Activated CD8-positive, alpha-beta memory T cell treated with anti-CD3 and anti-CD28 coated beads for 24 hours (primary cell): Measurements from ENCODE around the gene CBLL1.

Source experiments
- DNase-seq: peaks from one replicate; pipeline ENCODE4 v3.0.0-alpha.2; 2020

Gene CBLL1, protein sequence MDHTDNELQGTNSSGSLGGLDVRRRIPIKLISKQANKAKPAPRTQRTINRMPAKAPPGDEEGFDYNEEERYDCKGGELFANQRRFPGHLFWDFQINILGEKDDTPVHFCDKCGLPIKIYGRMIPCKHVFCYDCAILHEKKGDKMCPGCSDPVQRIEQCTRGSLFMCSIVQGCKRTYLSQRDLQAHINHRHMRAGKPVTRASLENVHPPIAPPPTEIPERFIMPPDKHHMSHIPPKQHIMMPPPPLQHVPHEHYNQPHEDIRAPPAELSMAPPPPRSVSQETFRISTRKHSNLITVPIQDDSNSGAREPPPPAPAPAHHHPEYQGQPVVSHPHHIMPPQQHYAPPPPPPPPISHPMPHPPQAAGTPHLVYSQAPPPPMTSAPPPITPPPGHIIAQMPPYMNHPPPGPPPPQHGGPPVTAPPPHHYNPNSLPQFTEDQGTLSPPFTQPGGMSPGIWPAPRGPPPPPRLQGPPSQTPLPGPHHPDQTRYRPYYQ

DNA sequence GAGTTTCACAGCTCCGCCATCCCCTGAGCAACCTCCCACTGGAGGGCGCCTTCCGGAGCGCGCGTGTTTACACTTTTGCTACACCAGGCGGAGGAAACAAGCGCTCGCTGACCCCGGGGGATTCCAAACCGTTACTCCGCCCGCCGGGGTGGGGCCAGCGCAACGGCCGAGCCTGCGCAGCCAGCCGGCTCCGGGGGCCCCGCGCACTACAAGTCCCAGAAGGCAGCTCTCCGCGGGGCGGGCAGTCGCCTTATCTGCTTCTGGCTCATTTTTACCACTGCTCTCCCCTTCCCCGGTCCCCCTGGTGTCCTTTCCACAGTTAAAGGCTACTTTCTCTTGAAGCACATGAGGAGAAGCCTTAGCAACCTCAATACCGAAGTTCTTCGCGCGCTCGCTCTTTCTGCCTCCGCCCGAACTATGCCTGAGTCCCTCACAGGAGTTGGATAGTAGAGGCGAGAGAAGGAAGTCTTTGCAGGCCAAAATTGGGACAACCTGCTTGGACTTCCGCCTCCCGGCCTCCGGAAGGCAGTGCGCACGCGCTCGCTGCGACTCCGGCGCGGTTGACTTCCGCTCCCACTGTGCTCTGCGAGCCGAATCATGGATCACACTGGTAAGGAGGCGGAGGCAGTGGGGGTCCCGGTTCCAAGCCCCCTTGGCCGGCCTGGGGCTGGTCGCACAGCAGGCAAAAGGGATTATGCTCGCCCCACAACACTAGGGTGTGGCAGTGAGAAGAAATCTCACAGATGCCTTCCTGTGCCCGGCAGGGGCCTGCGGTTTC, at the start of gene CBLL1:
CBLL1 (plus strand) TSS at position 576 of the 778 bp plus-strand sequence; CDS start at position 598, 22 bp downstream.
- DNase-seq, result peak; percentile 99

DNA sequence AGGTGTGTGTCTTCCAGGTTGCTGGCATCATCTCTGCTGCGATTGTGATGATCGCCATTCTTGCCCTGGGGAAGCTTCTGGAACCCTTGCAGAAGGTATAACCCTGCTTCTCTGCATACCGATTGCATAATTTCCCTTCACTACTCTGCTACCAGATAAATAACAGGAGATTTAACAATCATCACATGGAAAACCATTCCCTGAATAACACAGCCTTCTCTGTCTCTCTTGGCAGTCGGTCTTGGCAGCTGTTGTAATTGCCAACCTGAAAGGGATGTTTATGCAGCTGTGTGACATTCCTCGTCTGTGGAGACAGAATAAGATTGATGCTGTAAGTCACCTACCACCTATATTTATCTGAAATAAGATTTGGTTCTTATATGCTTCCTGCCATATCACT, 49.6 kb upstream of the CBLL1 start:
- DNase-seq, result no peak

DNA sequence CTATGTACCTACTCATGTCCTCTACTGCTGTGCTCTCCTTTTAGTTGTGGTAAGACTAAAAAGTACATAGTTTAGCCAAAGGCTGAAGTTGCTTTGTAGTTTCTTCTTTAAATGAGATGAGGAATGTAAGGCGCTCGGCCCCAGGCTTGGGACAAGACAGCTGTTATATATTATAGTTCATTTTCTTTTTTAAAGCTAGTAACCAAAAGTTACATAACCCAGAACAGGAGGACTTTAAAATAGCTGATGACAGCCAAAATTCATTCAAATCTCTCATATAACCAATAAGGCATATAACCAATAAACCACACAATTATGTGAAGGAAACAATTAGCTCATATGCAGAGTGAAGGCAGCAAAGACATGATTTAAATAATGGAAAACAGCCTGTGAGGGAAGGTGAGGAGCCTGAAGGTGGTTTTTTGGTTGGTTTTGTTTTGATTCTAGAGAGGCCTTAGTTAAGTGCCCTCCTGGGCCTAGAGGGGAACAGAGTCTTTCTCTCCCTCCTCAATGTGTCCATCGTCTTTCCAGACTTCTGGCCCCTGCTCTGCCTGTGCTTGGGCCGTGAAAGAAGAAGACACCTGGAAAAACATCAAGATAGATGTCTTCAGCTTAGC, 47.5 kb upstream of the CBLL1 start:
- no peak for DNase-seq

DNA sequence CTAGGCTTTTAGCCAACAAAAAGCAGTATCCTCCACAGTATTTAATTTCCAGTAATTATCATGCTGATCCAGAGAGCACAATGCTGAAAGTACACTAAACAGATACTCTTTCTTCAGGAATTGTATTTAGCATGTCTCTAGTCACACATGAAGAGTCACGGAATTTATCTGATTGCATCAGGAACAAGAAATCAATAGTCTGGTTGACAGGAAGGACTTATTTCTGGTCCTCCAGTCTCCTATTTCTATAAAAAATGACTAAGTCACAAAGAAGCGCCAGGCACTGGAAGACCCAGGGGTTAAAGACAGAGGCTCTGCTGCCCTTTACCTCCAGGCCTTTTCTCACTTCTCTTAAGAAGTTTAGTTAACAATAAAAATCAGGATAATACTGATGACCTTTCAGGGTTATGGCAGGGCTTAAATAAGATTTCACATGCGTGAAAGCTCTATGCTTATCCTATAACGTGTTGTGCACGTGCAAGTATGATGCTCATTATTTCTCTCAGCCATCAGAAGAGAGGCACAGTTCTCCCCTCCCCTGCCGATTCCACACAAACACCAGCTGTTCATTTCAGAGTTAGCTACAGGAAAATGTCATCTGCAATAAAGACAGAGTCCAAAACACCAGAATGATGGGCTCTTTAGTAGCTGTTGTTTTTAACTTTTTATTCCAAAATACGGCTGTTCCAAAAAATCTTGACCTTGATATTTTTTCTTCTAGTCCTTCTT, 46.5 kb upstream of the CBLL1 start:
- no peak for DNase-seq

DNA sequence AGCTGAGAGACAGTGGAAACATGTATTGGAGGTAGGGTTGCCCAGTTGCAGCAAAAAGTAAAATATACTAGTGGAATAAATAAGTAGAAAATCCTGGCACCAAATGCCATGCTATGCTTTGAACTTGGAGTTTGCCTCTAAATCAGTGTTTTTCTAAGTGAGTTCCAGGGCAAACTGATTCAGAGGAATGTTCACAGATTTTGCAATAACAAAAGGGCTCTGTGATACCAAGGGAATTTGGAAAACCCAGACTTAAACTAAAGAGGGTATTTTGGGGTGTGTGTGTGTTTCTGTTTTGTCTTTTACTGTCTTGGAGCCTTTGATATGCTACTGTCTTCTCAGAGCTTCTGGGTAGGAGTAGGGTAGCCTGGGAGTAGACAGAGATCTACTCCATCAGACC, 43.4 kb upstream of the CBLL1 start:
- no peak for DNase-seq

DNA sequence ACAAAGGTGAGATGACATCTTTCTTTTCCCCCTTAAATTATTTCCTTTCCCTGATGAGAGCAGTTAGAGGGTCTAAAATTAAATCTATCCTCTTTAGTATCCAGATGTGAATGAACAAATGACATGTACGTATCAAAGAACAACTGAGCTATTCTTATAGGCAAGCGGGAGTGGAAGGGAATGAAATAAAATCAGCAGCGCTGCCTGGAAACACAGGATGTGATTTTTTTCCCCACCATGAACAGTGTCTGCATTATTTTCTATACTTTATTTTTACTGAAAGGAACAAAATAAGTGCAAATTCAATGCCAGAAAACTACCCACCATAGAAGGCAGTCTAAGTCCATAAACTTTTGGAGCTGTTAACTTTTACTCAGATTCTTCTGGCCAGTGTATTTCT, 42.8 kb upstream of the CBLL1 start:
- DNase-seq, result no peak

DNA sequence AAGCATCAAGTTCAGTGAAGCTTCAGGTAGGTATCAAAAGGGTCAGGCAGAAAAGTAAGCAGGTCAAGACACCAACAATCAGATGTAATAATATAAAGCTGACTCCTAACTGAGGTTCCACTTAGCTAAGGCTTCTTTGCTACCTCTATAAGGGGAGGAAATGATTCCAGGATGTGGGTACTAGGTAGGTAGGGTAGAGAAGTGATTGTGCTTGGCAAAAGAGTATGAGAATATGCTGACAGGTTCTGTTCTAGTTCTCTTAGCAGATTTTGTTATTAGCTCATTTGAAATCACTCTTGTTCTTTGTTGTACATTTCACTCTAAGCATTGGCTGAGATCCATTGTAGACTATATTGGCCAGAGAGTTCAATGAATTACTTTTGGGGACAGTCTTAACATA, 40.7 kb upstream of the CBLL1 start:
- no peak for DNase-seq

DNA sequence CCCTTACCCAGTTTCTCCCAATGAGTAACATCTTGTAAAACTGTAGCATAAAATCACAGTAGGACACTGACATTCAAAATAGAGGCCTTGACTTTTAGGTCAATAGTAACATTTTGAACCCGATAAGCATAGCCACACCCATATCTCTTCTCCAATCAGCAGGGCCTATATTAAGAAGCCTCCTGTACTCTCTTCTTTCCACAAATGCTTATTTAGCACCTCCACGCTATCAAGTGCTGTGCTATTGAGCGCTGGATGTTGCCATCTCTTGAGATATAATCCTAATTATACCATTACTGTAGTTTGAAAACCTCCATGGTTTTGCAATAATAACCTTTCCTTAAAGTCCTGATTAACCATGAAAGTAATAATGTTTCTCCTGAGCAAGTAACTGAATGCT, 40.1 kb upstream of the CBLL1 start:
- no peak for DNase-seq

DNA sequence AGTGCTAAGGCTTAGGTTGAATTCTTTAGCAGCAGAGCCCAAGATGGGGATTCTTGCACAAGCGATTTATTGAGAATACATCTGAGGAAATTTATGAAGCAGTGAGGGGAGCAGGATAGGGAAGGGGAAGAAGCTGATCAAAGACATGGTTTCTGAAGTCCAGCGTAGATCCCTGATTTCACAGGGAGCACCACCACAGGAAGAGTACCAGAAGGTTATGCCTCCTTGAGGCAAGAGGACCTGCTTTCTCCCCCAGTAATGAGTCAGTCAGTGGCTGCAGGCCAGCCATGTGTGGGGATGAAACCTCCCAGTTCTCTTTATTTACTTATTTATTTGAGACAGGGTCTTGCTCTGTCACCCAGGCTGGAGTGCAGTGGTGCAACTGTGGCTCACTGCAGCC, 35.0 kb upstream of the CBLL1 start:
- DNase-seq, result no peak

DNA sequence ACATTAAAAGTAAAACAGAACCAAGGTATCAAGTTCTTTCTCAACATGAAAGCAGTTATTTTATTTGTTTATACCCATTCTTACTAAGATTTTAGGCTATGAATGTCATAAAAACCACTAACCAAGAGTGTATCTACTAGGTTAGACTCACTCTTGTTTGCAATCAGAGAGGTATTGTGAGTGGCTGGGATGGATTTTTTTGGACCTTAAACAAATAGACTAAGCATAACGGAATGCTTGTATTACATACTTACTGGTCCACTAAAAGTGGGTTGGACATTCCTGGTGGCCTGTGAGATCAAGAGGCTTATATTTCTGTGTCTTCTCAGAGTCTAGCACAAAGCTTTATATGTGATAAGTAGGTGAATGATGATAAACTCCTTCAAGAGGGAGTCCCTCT, 32.6 kb upstream of the CBLL1 start:
- no peak for DNase-seq

DNA sequence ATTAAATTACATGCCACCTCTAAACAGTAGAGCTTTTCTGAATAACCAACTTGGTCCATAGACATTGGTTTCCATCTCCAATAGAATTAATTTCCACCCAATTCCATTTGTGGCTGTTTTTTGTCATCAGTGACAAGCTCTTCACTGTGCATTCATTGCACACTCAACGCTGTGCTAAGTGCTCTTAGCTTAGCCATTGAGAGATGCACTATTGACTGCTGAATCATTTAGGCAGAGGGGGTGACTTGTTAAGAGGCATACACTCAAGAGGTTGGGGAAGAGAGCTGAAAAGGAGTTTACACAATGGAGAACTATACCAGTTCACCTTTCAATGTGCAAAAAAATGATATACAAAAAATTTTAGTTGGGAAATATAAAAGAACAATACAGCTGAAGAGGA, 31.9 kb upstream of the CBLL1 start:
- DNase-seq, result no peak

DNA sequence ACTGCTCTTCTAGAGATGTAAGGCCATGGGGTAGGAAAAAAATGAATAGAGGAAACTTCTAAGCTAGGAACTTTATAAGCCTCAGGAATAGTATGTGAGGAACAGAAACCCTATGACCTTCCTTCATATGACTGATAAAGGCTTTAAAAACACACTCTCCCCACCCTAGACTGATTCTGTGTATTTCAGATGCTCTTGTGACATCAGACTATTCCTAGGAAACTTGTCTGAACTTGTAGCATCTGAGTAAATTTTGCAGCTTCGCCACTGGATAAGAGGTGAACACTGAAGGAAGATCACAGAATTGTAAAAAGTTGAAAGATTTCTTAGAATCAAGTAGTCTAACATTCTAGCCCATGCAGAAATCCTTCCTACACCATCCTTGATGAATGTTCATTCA, 31.0 kb upstream of the CBLL1 start:
- DNase-seq, result no peak

DNA sequence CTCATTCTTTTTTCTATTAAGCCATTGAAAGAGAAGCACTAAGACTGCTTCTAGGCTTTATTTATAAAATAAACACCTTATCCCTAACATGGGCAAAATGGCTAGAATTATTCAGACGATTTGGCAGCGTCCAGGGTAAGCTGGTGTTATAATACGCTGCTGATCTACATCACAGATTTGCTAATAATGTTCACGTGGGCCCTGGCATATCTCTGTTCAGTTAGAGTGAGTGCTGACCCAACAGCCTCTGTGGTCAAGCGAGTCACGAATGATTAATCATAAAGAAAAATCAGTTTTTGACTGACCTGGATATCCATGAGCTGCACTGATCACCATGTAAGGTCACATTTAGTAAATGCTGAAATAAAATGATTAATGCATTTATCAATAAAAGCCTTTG, 28.4 kb upstream of the CBLL1 start:
- no peak for DNase-seq

DNA sequence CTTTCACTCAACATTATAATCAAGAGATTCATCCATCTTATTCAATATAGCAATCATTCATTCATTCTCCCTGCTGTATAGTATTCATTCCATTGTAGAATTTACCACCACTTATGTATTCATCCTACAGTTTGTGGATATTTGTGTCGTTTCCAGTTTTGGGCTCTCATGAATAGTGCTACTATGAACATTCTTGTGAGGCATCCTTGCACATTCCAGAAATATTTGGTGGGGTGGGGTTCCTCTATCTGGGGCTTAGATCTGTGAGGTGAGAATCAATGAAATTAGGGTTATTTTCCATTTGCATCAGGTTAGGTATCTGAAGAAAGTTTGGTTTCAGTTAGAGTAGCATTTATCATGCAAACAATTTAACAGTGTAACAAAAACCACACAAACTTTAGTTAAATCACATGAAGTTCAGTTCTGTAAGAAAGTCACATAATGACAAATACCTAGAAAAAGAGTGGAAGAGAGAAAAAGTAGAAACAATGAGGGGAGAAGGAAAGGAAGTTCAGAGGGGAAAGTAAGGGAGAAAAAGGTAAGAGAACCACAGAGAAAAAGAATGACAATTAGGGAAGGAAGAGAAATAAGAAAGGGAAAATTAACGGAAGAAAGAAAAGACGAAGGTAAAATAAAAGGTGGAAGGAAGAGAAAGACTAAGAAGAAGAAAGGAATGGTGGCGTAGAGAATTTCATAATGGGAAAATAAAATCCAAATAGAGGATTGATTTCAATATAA, 25.3 kb upstream of the CBLL1 start:
- no peak for DNase-seq

DNA sequence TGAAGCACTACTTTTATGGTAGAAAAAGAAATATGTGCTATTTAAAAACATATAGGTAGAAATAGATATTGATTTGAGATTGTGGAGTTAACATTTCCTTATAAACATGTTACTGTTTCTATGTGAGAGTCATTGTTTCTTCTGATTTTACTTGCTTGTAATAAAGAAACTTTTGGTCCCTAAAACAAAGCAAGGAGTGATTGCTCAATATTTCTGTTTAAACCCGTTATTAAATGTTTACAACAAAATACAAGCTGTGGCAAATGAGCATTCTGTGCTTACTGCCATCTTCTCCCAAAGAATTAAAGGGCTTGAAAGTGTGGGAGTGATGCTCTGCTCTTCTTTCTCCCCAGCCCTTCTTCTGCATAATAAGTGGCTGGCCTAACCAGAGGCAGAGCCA, 22.7 kb upstream of the CBLL1 start:
- no peak for DNase-seq

DNA sequence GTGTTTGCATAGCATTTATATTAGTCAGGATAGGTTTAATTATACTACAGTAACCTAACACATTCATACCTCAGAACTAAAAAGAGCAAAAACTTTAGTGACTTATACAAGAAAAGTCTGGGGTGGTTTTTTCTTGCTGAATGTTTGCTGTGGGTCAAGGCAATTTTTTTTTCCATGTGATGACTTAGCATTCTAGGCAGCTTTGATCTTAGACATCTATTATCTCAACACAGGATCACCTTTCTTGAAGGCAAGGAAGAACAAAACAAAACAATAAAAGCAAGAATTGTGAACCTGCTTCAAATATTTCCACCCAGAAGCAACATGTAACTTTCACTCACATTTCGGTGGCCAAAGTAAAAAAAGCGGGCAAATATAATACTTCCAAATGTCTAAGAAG, 20.7 kb upstream of the CBLL1 start:
- DNase-seq, result no peak

DNA sequence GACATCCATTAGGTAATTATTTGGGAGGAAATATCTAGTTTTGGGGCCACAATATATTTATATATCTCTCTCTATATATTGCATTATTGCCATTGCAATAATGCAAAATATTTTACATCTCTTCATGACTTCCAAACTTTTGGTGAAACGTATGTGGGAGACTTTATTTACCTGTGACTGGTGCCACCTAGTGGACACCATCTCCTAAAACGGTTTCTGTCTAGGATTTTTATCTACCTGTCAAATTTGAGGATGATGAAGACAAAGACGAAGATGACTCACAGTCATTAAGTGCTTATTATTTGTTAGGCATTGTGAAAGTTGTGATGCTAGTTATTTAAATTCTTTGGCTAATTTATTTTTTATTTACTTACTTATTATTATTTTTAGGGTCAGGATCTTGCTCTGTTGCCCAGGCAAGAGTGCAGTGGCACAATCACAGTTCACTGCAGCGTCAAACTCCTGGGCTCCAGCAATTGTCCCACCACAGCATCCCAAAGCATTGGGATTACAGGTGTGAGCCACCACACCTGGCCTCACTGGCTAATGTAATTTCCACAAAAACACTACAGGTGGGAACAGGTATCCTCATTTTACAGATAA, 18.7 kb upstream of the CBLL1 start:
- no peak for DNase-seq

DNA sequence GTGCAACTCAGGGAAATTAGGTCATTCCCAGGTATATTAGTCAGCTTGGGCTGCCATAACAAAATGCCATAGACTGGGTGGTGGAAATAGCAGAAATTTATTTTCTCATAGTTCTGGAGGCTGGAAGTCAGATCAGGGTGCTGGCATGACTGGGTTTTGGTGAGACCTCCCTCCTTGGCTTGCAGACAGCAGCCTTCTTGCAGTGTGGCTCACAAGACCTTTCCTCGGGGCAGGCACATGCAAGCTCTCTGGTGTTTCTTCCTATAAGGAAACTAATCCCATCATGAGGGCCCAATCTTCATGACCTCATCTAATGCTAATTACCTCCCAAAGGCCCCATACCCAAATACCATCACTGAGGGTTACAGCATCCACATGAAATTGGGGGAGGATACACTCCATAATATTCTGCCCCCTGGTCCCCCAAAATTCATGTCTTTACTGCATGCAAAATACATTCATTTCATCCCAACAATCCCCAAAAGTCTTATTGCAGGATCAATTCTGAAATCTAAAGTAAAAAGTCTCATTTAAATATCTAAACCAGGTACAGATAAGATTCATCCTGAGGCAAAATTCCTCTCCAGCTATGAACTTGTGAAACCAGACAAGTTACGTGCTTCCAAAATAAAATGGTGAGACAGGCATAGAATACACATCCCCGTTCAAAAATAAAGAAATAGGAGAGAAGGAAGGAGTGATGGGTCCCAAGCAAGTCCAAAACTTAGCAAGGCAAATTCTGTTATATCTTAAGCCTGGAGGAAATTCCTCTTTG, 17.4 kb upstream of the CBLL1 start:
- no peak for DNase-seq

DNA sequence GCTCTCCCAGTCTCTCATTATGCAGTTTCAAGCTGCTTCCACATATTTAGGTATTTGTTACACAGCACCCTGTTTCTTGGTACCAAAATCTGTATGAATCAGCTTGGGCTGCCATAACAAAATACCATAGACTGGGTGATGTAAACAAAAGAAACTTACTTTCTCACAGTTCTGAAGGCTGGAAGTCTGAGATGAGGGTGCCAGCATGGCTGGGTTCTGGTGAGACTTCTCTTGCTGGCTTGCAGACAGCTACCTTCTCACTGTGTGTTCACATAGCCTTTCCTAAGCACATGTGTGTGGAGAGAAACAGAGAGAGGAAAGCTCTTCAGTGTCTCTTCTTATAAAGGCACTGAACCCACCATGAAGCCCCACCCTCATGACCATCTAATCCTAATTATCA, 15.7 kb upstream of the CBLL1 start:
- DNase-seq, result no peak

DNA sequence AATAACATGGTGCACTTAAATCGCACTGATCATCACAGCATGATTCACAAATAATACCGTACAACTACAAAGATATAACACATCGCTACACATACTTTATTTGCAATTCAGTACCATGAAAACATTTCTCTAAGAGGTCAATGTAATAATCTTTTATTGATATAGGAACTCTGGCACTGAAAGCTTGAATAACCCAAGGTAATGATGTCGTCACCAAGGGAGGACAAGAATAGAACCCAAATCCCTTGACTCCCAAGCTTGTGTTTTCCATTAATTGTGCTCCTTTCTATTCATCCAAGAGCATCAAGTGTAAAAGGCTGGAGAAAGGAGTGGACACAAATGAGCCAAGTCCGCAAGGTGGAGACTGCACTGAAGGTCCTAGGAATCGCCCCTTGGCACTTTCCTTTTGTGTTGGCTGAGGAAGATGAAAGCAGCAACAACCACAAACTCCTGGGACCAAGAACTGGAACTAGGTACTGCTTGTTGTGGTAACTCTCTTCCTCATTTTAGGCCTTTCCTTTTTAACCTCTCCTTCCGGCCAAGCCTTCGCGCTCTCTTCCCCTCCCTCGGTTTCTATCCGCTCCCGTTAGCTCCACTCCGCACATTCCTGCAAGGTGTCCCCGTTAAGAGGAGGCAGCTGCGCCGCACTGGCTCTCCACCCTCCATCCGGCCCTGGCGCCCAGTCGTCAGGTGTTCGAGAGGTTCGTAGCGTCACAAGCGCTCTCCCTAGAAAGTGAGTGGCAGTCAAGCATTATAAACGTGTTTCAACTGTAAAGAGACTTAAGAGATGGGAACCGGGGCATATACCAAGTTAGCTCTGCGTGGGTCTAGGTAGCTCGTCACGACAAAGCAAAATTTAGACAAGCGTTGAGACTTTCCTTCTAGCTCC, 1.0 kb upstream of the CBLL1 start:
- no peak for DNase-seq
